Fibroblast of lung (primary cell): ENCODE results near the gene THBS4. TPM values are rescaled to one million over a fixed set of nuclear protein-coding genes. Genes with fewer than 3 reads are reported as not detected.

Experiments
- DNase-seq, 2 donors: peaks; one replicate each; pipeline versions ENCODE4 v3.0.0 to v3.0.0-alpha.2; 2010; ENCODE audit warnings: low read depth in 2 of 2
- H2AFZ ChIP-seq: 2 replicates; pipeline ENCODE4 v1.5.1; 2012; ENCODE audit warnings: low read length, control low read depth, inconsistent platforms
- H3K27ac ChIP-seq: 2 replicates; pipeline ENCODE4 v1.5.1; 2011; ENCODE audit warnings: low read length, control low read depth; ENCODE audit not compliant: insufficient read depth
- H3K27me3 ChIP-seq: 2 replicates; pipeline ENCODE4 v1.5.1; 2011; ENCODE audit warnings: mild to moderate bottlenecking, low read length; ENCODE audit not compliant: control insufficient read depth, insufficient read depth
- H3K36me3 ChIP-seq: 2 replicates; pipeline ENCODE4 v1.5.1; 2011; ENCODE audit warnings: low read length; ENCODE audit not compliant: control insufficient read depth, insufficient read depth
- H3K4me1 ChIP-seq: 2 replicates; pipeline ENCODE4 v1.5.1; 2011; ENCODE audit warnings: low read length; ENCODE audit not compliant: control insufficient read depth, insufficient read depth; ENCODE audit errors: extremely low read depth
- H3K4me2 ChIP-seq: 2 replicates; pipeline ENCODE4 v1.5.1; 2011; ENCODE audit warnings: low read length, control low read depth; ENCODE audit not compliant: insufficient read depth; ENCODE audit errors: extremely low read depth
- H3K4me3 ChIP-seq, 4 experiments: fragments of 200-600 bp in 1 of 4; sonication (generic) in 1 of 4; replicated peaks in 1 of 4; 2 replicates each; pipeline ENCODE4 v1.5.1; 2011 to 2016; ENCODE audit warnings: low read length in 4 of 4, low read depth in 3 of 4, mild to moderate bottlenecking in 3 of 4, control low read depth in 2 of 4, inconsistent platforms in 1 of 4, mixed read lengths in 1 of 4; ENCODE audit not compliant: insufficient read depth in 1 of 4; ENCODE audit errors: control extremely low read depth in 1 of 4
- H3K79me2 ChIP-seq: 2 replicates; pipeline ENCODE4 v1.5.1; 2012; ENCODE audit warnings: mild to moderate bottlenecking, low read length, inconsistent platforms; ENCODE audit not compliant: control insufficient read depth, insufficient read depth
- H3K9ac ChIP-seq: 2 replicates; pipeline ENCODE4 v1.5.1; 2011; ENCODE audit warnings: mild to moderate bottlenecking, low read length, control low read depth; ENCODE audit not compliant: insufficient read depth
- H3K9me3 ChIP-seq: 2 replicates; pipeline ENCODE4 v1.5.1; 2012; ENCODE audit warnings: low read depth, low read length; ENCODE audit not compliant: control insufficient read depth, insufficient read depth
- H4K20me1 ChIP-seq: 2 replicates; pipeline ENCODE4 v1.5.1; 2011; ENCODE audit warnings: low read length; ENCODE audit not compliant: control insufficient read depth, insufficient read depth; ENCODE audit errors: extremely low read depth
- CTCF ChIP-seq, 2 donors: IDR thresholded peaks in 1 of 2; conservative IDR thresholded peaks in 1 of 2; 1 replicate in 1 of 2; 2 replicates in 1 of 2; pipeline ENCODE4 v1.5.1; 2011 to 2012; ENCODE audit warnings: low read length in 2 of 2, control low read depth in 1 of 2, inconsistent platforms in 1 of 2, low read depth in 1 of 2, mild to moderate bottlenecking in 1 of 2
- EZH2 ChIP-seq: IDR thresholded peaks from 2 replicates; pipeline ENCODE4 v1.5.1; 2012; ENCODE audit warnings: low read length, control low read depth, mild to moderate bottlenecking; ENCODE audit errors: missing control alignments
- polyA plus RNA-seq, 2 donors: library from polyadenylated mRNA; depleted of rRNA in 1 of 2; stranded (reverse) in 1 of 2; unstranded in 1 of 2; fragments of >200 nt; gene quantifications; 2 replicates each; pipeline ENCODE4 v1.2.1, GENCODE V29; 2011 to 2012; ENCODE audit warnings: missing spikeins in 1 of 2
- total RNA-seq: library from RNA; depleted of rRNA; stranded (reverse); fragments of >200 nt; gene quantifications from 2 replicates; pipeline ENCODE4 v1.2.1, GENCODE V29; 2014

Gene THBS4
- total and polyA plus RNA-seq, 2 donors (not counting 1 experiment from before 2014, with no cell fraction given): 0.11 to 1.5 TPM

GRCh38 chr5:80069918-80070318 lies 34.8 kb downstream of the THBS4 start:
- Histone ChIP-seq H3K4me1 (no peaks in the 10 kb centered on the region), H3K4me3 (no peak overlapping the region), H3K9ac (no peak overlapping the region), H3K9me3 (no peaks in the 10 kb centered on the region), H3K27me3 (no peaks in the 10 kb centered on the region), H4K20me1 (no peaks in the 10 kb centered on the region), H3K79me2 (no peaks in the 10 kb centered on the region), H3K36me3 (no peaks in the 10 kb centered on the region), H2AFZ (no peak overlapping the region), H3K27ac (no peak overlapping the region), H3K4me2 (no peak overlapping the region)
- no peak for DNase-seq
- no peak for TF ChIP-seq CTCF (conservative IDR thresholded peaks at IDR 0.05 in 1 of 2, IDR thresholded peaks at IDR 0.05 in 1 of 2; ENCODE audit: low read depth in 1 of 2, low read length in 2 of 2)
- TF ChIP-seq EZH2: no peak

GRCh38 chr5:80070338-80071056 lies 35.3 kb downstream of the THBS4 start:
- DNase-seq: peak in 1 of 2 donors; percentile 7
- Histone ChIP-seq H3K79me2 (no peaks in the 10 kb centered on the region), H3K9ac (no peak overlapping the region), H3K4me2 (no peak overlapping the region), H3K36me3 (no peaks in the 10 kb centered on the region), H3K4me1 (no peaks in the 10 kb centered on the region), H2AFZ (no peak overlapping the region), H3K4me3 (no peak overlapping the region), H3K27ac (no peak overlapping the region), H3K27me3 (no peaks in the 10 kb centered on the region), H3K9me3 (no peaks in the 10 kb centered on the region), H4K20me1 (no peaks in the 10 kb centered on the region)
- TF ChIP-seq EZH2 (no peak), CTCF (conservative IDR thresholded peaks at IDR 0.05 in 1 of 2, IDR thresholded peaks at IDR 0.05 in 1 of 2; ENCODE audit: low read depth in 1 of 2, low read length in 2 of 2) (no peak)

DNA sequence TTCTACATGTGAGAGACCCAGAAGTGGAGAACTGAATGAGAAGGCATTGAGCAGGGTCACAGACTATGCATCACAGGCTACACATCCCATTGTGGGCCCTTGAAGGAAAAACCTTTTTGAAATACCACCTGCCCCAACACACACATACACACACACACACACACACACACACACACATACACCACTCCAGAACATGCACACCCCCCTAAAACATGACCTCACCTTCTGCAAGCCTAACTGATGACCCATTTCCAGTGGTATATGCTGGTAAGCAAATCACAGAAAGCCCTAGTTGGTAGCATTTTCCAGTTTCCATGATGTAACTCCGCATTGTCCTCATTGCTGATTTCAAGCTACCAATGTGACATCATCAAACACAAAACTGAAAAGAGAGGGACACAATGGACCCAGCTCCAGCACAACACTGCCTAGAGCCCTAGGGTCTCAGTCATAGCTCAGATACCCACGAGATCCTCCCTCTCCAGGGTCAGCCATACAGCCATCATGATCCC lies 36.4 kb downstream of the THBS4 start:
- Histone ChIP-seq H3K4me3 (no peak overlapping the region), H3K4me2 (no peak overlapping the region), H4K20me1 (no peaks in the 10 kb centered on the region), H3K9me3 (no peaks in the 10 kb centered on the region), H3K36me3 (no peaks in the 10 kb centered on the region), H2AFZ (no peak overlapping the region), H3K79me2 (no peaks in the 10 kb centered on the region), H3K27ac (no peak overlapping the region), H3K9ac (no peak overlapping the region), H3K27me3 (no peaks in the 10 kb centered on the region), H3K4me1 (no peaks in the 10 kb centered on the region)
- DNase-seq: peak in 1 of 2 donors; percentile 7
- TF ChIP-seq EZH2: no peak
- TF ChIP-seq CTCF (conservative IDR thresholded peaks at IDR 0.05 in 1 of 2, IDR thresholded peaks at IDR 0.05 in 1 of 2; ENCODE audit: low read depth in 1 of 2, low read length in 2 of 2): no peak
